ENCODE measurements around the gene AP5B1. TPM values are rescaled to one million over a fixed set of nuclear protein-coding genes. Genes with fewer than 3 reads are reported as not detected.

The AP5B1 gene
- total RNA-seq, 1 experiment from 2014 or later, result 9.4 TPM

- Mint-ChIP-seq H3K36me3 (ENCODE audit: insufficient read depth in 1 of 3, low read depth in 3 of 3) (no peaks in the 10 kb centered on the region), H3K9me3 (peaks cover 7% of the 10 kb centered on the region in 2 experiments; a peak in 3 of 5 replicates), H3K27ac (no peak overlapping the region), H3K27me3 (ENCODE audit: low read depth) (peaks cover 56% of the 10 kb centered on the region), H3K4me3 (no peak overlapping the region), H3K4me1 (no peaks in the 10 kb centered on the region)
- Histone ChIP-seq H3K27me3 (ENCODE audit: insufficient read depth, low read length) (no peaks in the 10 kb centered on the region), H2BK20ac (ENCODE audit: low read depth, low read length, poor library complexity, severe bottlenecking) (no peak overlapping the region), H2AK5ac (ENCODE audit: insufficient read length, low read length) (no peak overlapping the region), H3K56ac (ENCODE audit: insufficient read length, low read depth, low read length) (no peak overlapping the region), H3K9me3 (ENCODE audit: control insufficient read depth, low read depth, low read length) (no peaks in the 10 kb centered on the region), H3K9ac (ENCODE audit: extremely low read depth, insufficient read length, low read length) (no peak overlapping the region), H3T11ph (ENCODE audit: low read length) (no peak overlapping the region), H2BK5ac (ENCODE audit: insufficient read length, low read length) (no peak overlapping the region), H3K79me2 (ENCODE audit: insufficient read depth, low read length) (no peaks in the 10 kb centered on the region), H4K91ac (ENCODE audit: insufficient read length, low read depth, low read length) (no peak overlapping the region), H3K4ac (ENCODE audit: low read depth, low read length) (no peak overlapping the region), H3K79me1 (ENCODE audit: insufficient read depth, low read depth, low read length, poor library complexity, severe bottlenecking) (no peaks in the 10 kb centered on the region), H4K5ac (ENCODE audit: insufficient read length, low read depth, low read length) (no peak overlapping the region), H3K23me2 (ENCODE audit: insufficient read length, low read depth, low read length, poor library complexity, severe bottlenecking) (no peaks in the 10 kb centered on the region), H2BK15ac (ENCODE audit: low read depth, low read length) (no peak overlapping the region; the same call in 1 of the 2 replicates), H3K18ac (ENCODE audit: insufficient read length, low read depth, low read length) (no peak overlapping the region), H3K23ac (ENCODE audit: insufficient read length, low read depth, low read length) (no peak overlapping the region), H3K4me2 (ENCODE audit: insufficient read depth, insufficient read length, low read length) (no peak overlapping the region), H3K27ac (ENCODE audit: insufficient read length, low read depth, low read length) (no peak overlapping the region), H2BK120ac (ENCODE audit: low read depth, low read length, poor library complexity, severe bottlenecking) (no peak overlapping the region), H3K14ac (ENCODE audit: insufficient read depth, low read length) (no peak overlapping the region), H4K8ac (replicated peaks; ENCODE audit: insufficient read length, low read depth, low read length) (no peak overlapping the region), H2AFZ (ENCODE audit: low read length) (no peak overlapping the region), H3K4me1 (ENCODE audit: insufficient read depth, low read length) (no peaks in the 10 kb centered on the region), H4K20me1 (ENCODE audit: control insufficient read depth, insufficient read depth, insufficient read length) (no peaks in the 10 kb centered on the region), H2BK12ac (ENCODE audit: insufficient read length, low read depth, low read length) (no peak overlapping the region)
- no peak for DNase-seq
- no CpG with 5 or more reads among the region's 17 CpGs for whole genome bisulfite sequencing (ENCODE audit: extremely low coverage, insufficient read length, low lambda C conversion rate)
- no peak for TF ChIP-seq CTCF (conservative IDR thresholded peaks at IDR 0.05)
Measured at GRCh38 chr11:65745049-65745448, 35.7 kb downstream of the AP5B1 start.
